H1 (cell line): Measurements from ENCODE around the gene HDLBP. TPM values are rescaled to one million over a fixed set of nuclear protein-coding genes. Genes with fewer than 3 reads are reported as not detected.

Source experiments
- CTCF ChIA-PET: fragments of 300-600 bp; sonication (Branson Sonifier 250); formaldehyde crosslinking; loops from one replicate; lab custom pipeline; 2021; ENCODE audit not compliant: partially characterized antibody; lab: Charles Lee
- POLR2A ChIA-PET: fragments of 300-600 bp; sonication (Branson Sonifier 250); formaldehyde crosslinking; loops from one replicate; lab custom pipeline; 2021; ENCODE audit warnings: inconsistent platforms; ENCODE audit not compliant: partially characterized antibody; lab: Charles Lee
- DNase-seq, 2 experiments: peaks; one replicate each; pipeline versions ENCODE4 v3.0.0 to v3.0.0-alpha.2; 2010 to 2022; ENCODE audit warnings: low spot score in 2 of 2, low read depth in 1 of 2, mixed read lengths in 1 of 2
- FAIRE-seq: peaks from 2 replicates; lab custom pipeline; 2011; peaks lifted over from hg19 to GRCh38; lab: Jason Lieb, UNC
- H2AFZ ChIP-seq: 2 replicates; pipeline ENCODE4 v1.8.1; 2012; ENCODE audit warnings: low read length, inconsistent platforms
- H2AK5ac ChIP-seq: 2 replicates; pipeline ENCODE4 v1.6.1; 2013; ENCODE audit warnings: low read depth, low read length
- H2BK120ac ChIP-seq: replicated peaks from 2 replicates; pipeline ENCODE3; 2013; ENCODE audit warnings: low read depth, low read length, inconsistent platforms
- H2BK12ac ChIP-seq: 2 replicates; pipeline ENCODE4 v1.6.1; 2013; ENCODE audit warnings: low read depth, low read length
- H2BK15ac ChIP-seq: 2 replicates; pipeline ENCODE4 v1.6.1; 2013; ENCODE audit warnings: low read length
- H2BK20ac ChIP-seq: 2 replicates; pipeline ENCODE4 v1.6.1; 2013; ENCODE audit warnings: low read length
- H2BK5ac ChIP-seq: 2 replicates; pipeline ENCODE4 v1.6.1; 2013; ENCODE audit warnings: low read depth, low read length
- H3K14ac ChIP-seq: 2 replicates; pipeline ENCODE4 v1.6.1; 2013; ENCODE audit warnings: inconsistent platforms; ENCODE audit not compliant: insufficient read length
- H3K18ac ChIP-seq: 2 replicates; pipeline ENCODE4 v1.6.1; 2013; ENCODE audit warnings: low read length; ENCODE audit errors: extremely low read depth
- H3K23ac ChIP-seq: 2 replicates; pipeline ENCODE4 v1.6.1; 2013; ENCODE audit warnings: inconsistent platforms; ENCODE audit not compliant: insufficient read length
- H3K23me2 ChIP-seq: 2 replicates; pipeline ENCODE4 v1.6.1; 2013; ENCODE audit warnings: low read depth, low read length
- H3K27ac ChIP-seq: 2 replicates; pipeline ENCODE4 v1.6.1; 2011; ENCODE audit warnings: low read depth, low read length, inconsistent platforms
- H3K27me3 ChIP-seq, 4 experiments: replicated peaks in 1 of 4; 1 replicate in 1 of 4; 2 replicates in 3 of 4; pipeline versions ENCODE4 v1.6.1 to v1.8.1; 2011 to 2013; ENCODE audit warnings: low read length in 3 of 4, mild to moderate bottlenecking in 3 of 4, inconsistent platforms in 2 of 4, mixed read lengths in 2 of 4, moderate library complexity in 1 of 4; ENCODE audit not compliant: control insufficient read depth in 3 of 4, insufficient read depth in 3 of 4; ENCODE audit errors: extremely low read depth in 1 of 4
- H3K36me3 ChIP-seq, 4 experiments: 2 replicates each; pipeline versions ENCODE4 v1.6.1 to v1.8.1; 2011 to 2013; ENCODE audit warnings: mild to moderate bottlenecking in 4 of 4, low read length in 3 of 4, moderate library complexity in 2 of 4, control low read depth in 1 of 4, inconsistent platforms in 1 of 4; ENCODE audit not compliant: insufficient read depth in 4 of 4, control insufficient read depth in 2 of 4
- H3K4ac ChIP-seq: replicated peaks from 2 replicates; pipeline ENCODE3; 2013; ENCODE audit warnings: low read length, low read depth, mixed read lengths, inconsistent platforms; ENCODE audit not compliant: insufficient read length
- H3K4me1 ChIP-seq, 4 experiments: replicated peaks in 1 of 4; 1 replicate in 1 of 4; 2 replicates in 3 of 4; pipeline versions ENCODE4 v1.6.1 to v1.8.1; 2011 to 2013; ENCODE audit warnings: low read length in 3 of 4, inconsistent platforms in 2 of 4, mixed read lengths in 1 of 4; ENCODE audit not compliant: insufficient read depth in 4 of 4, control insufficient read depth in 3 of 4
- H3K4me2 ChIP-seq, 2 experiments: 2 replicates each; pipeline versions ENCODE4 v1.6.1 to v1.8.1; 2011 to 2013; ENCODE audit warnings: low read depth in 2 of 2, low read length in 2 of 2, control low read depth in 1 of 2, inconsistent platforms in 1 of 2, mild to moderate bottlenecking in 1 of 2; ENCODE audit not compliant: insufficient read depth in 1 of 2
- H3K4me3 ChIP-seq, 4 experiments: fragments of 200-600, 300-600 bp in 1 of 4; sonication (generic), shearing (Covaris generic), sonication (Bioruptor Twin) in 1 of 4; 2 replicates each; pipeline versions ENCODE4 v1.5.1 to v1.8.1; 2011 to 2016; ENCODE audit warnings: low read length in 4 of 4, low read depth in 3 of 4, control low read depth in 2 of 4, inconsistent platforms in 2 of 4, mild to moderate bottlenecking in 2 of 4, mixed read lengths in 1 of 4, moderate library complexity in 1 of 4; ENCODE audit not compliant: insufficient read depth in 2 of 4; ENCODE audit errors: extremely low read depth in 1 of 4
- H3K56ac ChIP-seq: replicated peaks from 2 replicates; pipeline ENCODE3; 2013; ENCODE audit warnings: low read depth, mild to moderate bottlenecking, mixed read lengths, low read length, inconsistent platforms; ENCODE audit not compliant: insufficient read length
- H3K79me1 ChIP-seq: 2 replicates; pipeline ENCODE4 v1.6.1; 2013; ENCODE audit warnings: low read depth, low read length, control low read depth
- H3K79me2 ChIP-seq, 2 experiments: 2 replicates each; pipeline versions ENCODE4 v1.6.1 to v1.8.1; 2012 to 2013; ENCODE audit warnings: low read length in 2 of 2, mild to moderate bottlenecking in 2 of 2, inconsistent platforms in 1 of 2; ENCODE audit not compliant: insufficient read depth in 2 of 2, control insufficient read depth in 1 of 2
- H3K9ac ChIP-seq, 4 experiments: replicated peaks in 1 of 4; 1 replicate in 1 of 4; 2 replicates in 3 of 4; pipeline versions ENCODE4 v1.6.1 to v1.8.1; 2011 to 2013; ENCODE audit warnings: low read depth in 3 of 4, low read length in 3 of 4, control low read depth in 2 of 4, mild to moderate bottlenecking in 2 of 4, moderate library complexity in 2 of 4, inconsistent platforms in 1 of 4; ENCODE audit errors: extremely low read depth in 1 of 4
- H3K9me3 ChIP-seq, 2 experiments: 2 replicates each; pipeline versions ENCODE4 v1.6.1 to v1.8.1; 2012 to 2013; ENCODE audit warnings: mild to moderate bottlenecking in 2 of 2, moderate library complexity in 2 of 2, control low read depth in 1 of 2, inconsistent platforms in 1 of 2, low read depth in 1 of 2, low read length in 1 of 2, mixed read lengths in 1 of 2; ENCODE audit not compliant: insufficient read depth in 2 of 2
- H4K20me1 ChIP-seq, 2 experiments: replicated peaks in 1 of 2; 2 replicates each; pipeline versions ENCODE3 to v1.8.1; 2011 to 2013; ENCODE audit warnings: inconsistent platforms in 2 of 2, low read length in 2 of 2, mild to moderate bottlenecking in 1 of 2; ENCODE audit not compliant: insufficient read depth in 2 of 2, control insufficient read depth in 1 of 2
- H4K5ac ChIP-seq: 2 replicates; pipeline ENCODE4 v1.6.1; 2013; ENCODE audit warnings: low read length, low read depth, mixed read lengths, inconsistent platforms; ENCODE audit not compliant: insufficient read length
- H4K8ac ChIP-seq: 2 replicates; pipeline ENCODE4 v1.8.0; 2013; ENCODE audit warnings: mild to moderate bottlenecking, moderate library complexity, low read length, inconsistent platforms; ENCODE audit not compliant: insufficient read depth; ENCODE audit errors: extremely low read depth
- H4K91ac ChIP-seq: replicated peaks from 2 replicates; pipeline ENCODE3; 2013; ENCODE audit warnings: low read length, mixed read lengths, inconsistent platforms; ENCODE audit not compliant: insufficient read length
- BCL11A ChIP-seq, 2 experiments: IDR thresholded peaks; one replicate each; pipeline ENCODE4 v1.6.1; 2011; ENCODE audit warnings: low read depth in 2 of 2, low read length in 2 of 2, mild to moderate bottlenecking in 2 of 2
- CBX8 ChIP-seq: fragments of 300-800, 300-1000 bp; sonication (generic); IDR thresholded peaks from 2 replicates; pipeline ENCODE4 v1.7.1; 2016; ENCODE audit warnings: low read depth, low read length, borderline replicate concordance
- FOSL1 ChIP-seq: IDR thresholded peaks from 2 replicates; pipeline ENCODE4 v1.6.1; 2011; ENCODE audit warnings: mild to moderate bottlenecking, low read depth, low read length, moderate library complexity; ENCODE audit not compliant: insufficient read depth
- JUN ChIP-seq: IDR thresholded peaks from 2 replicates; pipeline ENCODE4 v1.6.1; 2011; ENCODE audit warnings: low read depth, mild to moderate bottlenecking, improper control_type of control experiment, low read length
- RAD21 ChIP-seq, 2 experiments: IDR thresholded peaks in 1 of 2; conservative IDR thresholded peaks in 1 of 2; 2 replicates each; pipeline ENCODE4 v1.6.1; 2011; ENCODE audit warnings: low read depth in 2 of 2, low read length in 2 of 2, improper control_type of control experiment in 1 of 2, inconsistent platforms in 1 of 2, mild to moderate bottlenecking in 1 of 2, moderate library complexity in 1 of 2
- WGBS, 2 experiments: shearing (Covaris generic) in 1 of 2; methylation state at CpG; one replicate each; pipeline versions ENCODE4 v1.1.6 to v1.1.7; 2013 to 2015; ENCODE audit warnings: low lambda C conversion rate in 2 of 2, mixed read lengths in 2 of 2, inconsistent platforms in 1 of 2, low coverage in 1 of 2, missing lambda C conversion rate in 1 of 2; ENCODE audit not compliant: insufficient replicate concordance in 2 of 2, insufficient coverage in 1 of 2, insufficient read length in 1 of 2; ENCODE audit errors: extremely low coverage in 1 of 2, missing lambda C conversion rate in 1 of 2; 5-methylcytosine and 5-hydroxymethylcytosine counted together
- polyA plus RNA-seq, 7 experiments: library from polyadenylated mRNA; depleted of rRNA in 3 of 7; stranded (reverse) in 5 of 7; unstranded in 2 of 7; fragments of >200 nt in 5 of 7; fragments of 200-250 nt in 2 of 7; gene quantifications; 1 replicate in 5 of 7; 2 replicates in 1 of 7; 4 replicates in 1 of 7; pipeline versions ENCODE4 v1.2.1 to v1.2.3, GENCODE V29; 2011 to 2013; ENCODE audit warnings: missing spikeins in 2 of 7, mixed read lengths in 2 of 7
- total RNA-seq: library from RNA; stranded (reverse); fragmentation: NEBNext Ultra II Directional; extraction: Animal tissue kit (Norgen Biotek cat#: 25700); gene quantifications from 2 replicates; pipeline ENCODE4 v1.2.1, GENCODE V29; 2021

The HDLBP gene
- total and polyA plus RNA-seq, 2 of the 8 experiments (the other 6 are each of a cell fraction or from before 2014, with no cell fraction given), result 185 to 360 TPM

DNA sequence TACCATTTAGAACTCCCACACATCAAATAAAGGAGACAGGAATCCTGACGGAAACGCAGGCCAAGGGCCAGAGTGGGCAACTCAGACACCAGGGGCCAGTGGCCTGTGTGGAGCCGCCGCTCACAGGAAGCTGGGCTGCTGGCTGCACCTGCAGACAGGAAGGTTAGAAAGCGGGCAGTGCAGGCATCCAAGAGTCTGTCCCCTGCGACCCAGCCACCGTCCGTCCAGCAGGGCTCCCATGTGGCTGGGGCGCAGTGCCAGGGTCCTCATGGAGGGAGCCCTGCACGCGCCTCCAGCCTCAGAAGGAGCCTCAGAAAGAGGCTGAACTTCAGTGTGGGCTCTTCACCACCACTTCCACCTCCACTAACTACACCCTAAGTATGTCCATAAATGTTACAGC is 129.5 kb downstream of the HDLBP start:
- Histone ChIP-seq H3K27ac (no peak overlapping the region), H2AFZ (no peak overlapping the region), H3K56ac (no peak overlapping the region), H2AK5ac (no peak overlapping the region), H3K4me2 (no peak overlapping the region), H3K79me2 (no peaks in the 10 kb centered on the region), H2BK120ac (no peak overlapping the region), H3K79me1 (no peaks in the 10 kb centered on the region), H4K91ac (no peak overlapping the region), H4K20me1 (peaks cover 0 to 3% of the 10 kb centered on the region in 2 experiments), H3K4me3 (no peak overlapping the region), H3K9ac (no peak overlapping the region), H3K27me3 (no peaks in the 10 kb centered on the region), H3K18ac (no peak overlapping the region), H2BK12ac (no peak overlapping the region), H3K23me2 (no peaks in the 10 kb centered on the region), H3K4ac (no peak overlapping the region), H3K23ac (no peak overlapping the region), H3K36me3 (no peaks in the 10 kb centered on the region), H3K9me3 (no peaks in the 10 kb centered on the region), H2BK20ac (no peak overlapping the region), H2BK5ac (no peak overlapping the region), H4K5ac (no peak overlapping the region), H3K4me1 (peaks cover 0 to 14% (median 7%) of the 10 kb centered on the region in 4 experiments; a peak in 6 of 7 replicates), H4K8ac (no peak overlapping the region), H3K14ac (no peak overlapping the region), H2BK15ac (no peak overlapping the region)
- WGBS, 2 experiments, result 83% methylated on average over 11 of the region's 11 CpGs; no CpG with 5 or more reads in 1 of the 2 experiments
- TF ChIP-seq FOSL1 (no peak), RAD21 (IDR thresholded peaks at IDR 0.05 in 1 of 2, conservative IDR thresholded peaks at IDR 0.05 in 1 of 2; ENCODE audit: low read depth in 2 of 2, low read length in 2 of 2) (no peak), BCL11A (IDR thresholded peaks at IDR 0.05; ENCODE audit: low read depth in 2 of 2, low read length in 2 of 2) (no peak), CBX8 (no peak), JUN (no peak)
- CTCF ChIA-PET, result interaction anchor here (0.6 to 2.5 kb wide), 4 partner anchors 10 to 202 kb away, joined by 3 to 6 read pairs (median 4); no protein-coding TSS in a partner anchor
- DNase-seq (no peak), FAIRE-seq (no peak)
- POLR2A ChIA-PET, result interaction anchor here (1.0 to 1.4 kb wide), 2 partner anchors 36 to 40 kb away, joined by 3 read pairs; partner anchors contain the start of gene PASK
